Ovary (tissue), 3 donors: ENCODE results near the gene SFT2D2.

ENCODE experiments used
- EP300 ChIP-seq: sonication (generic); formaldehyde crosslinking; IDR thresholded peaks from one replicate; pipeline ENCODE4 v1.6.1; 2017; ENCODE audit warnings: antibody characterized with exemption
- POLR2A ChIP-seq: fragments of 450-650 bp; IDR thresholded peaks from one replicate; pipeline ENCODE4 v1.6.1; 2017; ENCODE audit warnings: antibody characterized with exemption, mild to moderate bottlenecking, moderate library complexity
- TF ChIP-seq, protein P1 (sequence below), 3 donors: fragments of 450-650 bp in 2 of 3; fragments of 200-600 bp in 1 of 3; IDR thresholded peaks; one replicate each; pipeline versions ENCODE4 v1.5.1 to v1.8.0; 2016 to 2022; ENCODE audit warnings: antibody characterized with exemption in 3 of 3, mild to moderate bottlenecking in 1 of 3
- donor health status: DM: no; HTN: no; CAD: no.

DNA sequence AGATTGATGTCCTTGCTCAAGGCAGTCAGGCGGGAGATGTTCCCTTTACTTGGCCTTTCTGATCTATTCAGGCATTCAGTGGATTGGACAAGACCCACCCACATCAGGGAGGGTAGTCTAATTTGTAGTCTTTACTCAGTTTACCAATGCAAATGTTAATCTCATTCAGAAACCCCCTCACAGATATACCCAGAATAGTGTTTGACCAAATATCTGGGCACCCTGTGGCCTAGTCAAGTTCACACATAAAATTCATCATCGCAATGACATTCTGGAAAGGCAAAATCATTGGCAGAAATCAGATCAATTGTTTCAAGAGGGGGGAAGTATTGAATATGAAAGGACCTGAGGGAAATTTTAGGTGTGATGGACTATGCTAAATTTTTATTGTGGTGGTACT is 12.5 kb upstream of the SFT2D2 start:
- TF ChIP-seq POLR2A (no peak), EP300 (no peak)
- TF ChIP-seq, protein P1, sequence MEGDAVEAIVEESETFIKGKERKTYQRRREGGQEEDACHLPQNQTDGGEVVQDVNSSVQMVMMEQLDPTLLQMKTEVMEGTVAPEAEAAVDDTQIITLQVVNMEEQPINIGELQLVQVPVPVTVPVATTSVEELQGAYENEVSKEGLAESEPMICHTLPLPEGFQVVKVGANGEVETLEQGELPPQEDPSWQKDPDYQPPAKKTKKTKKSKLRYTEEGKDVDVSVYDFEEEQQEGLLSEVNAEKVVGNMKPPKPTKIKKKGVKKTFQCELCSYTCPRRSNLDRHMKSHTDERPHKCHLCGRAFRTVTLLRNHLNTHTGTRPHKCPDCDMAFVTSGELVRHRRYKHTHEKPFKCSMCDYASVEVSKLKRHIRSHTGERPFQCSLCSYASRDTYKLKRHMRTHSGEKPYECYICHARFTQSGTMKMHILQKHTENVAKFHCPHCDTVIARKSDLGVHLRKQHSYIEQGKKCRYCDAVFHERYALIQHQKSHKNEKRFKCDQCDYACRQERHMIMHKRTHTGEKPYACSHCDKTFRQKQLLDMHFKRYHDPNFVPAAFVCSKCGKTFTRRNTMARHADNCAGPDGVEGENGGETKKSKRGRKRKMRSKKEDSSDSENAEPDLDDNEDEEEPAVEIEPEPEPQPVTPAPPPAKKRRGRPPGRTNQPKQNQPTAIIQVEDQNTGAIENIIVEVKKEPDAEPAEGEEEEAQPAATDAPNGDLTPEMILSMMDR (IDR thresholded peaks at IDR 0.05) = no peak
